Rectal smooth muscle tissue (tissue), 1 donor: ENCODE measurements around the gene FOXM1.
A peak's percentile ranks its signal among the peaks of the same experiment; 100 is the strongest.

ENCODE experiments used
- H3K27ac ChIP-seq: one replicate; pipeline ENCODE4 v1.7.0; 2013; ENCODE audit warnings: low read depth, low read length, inconsistent platforms
- H3K27me3 ChIP-seq: one replicate; pipeline ENCODE4 v1.7.0; 2013; ENCODE audit warnings: low read length; ENCODE audit not compliant: control insufficient read depth, insufficient read depth
- H3K36me3 ChIP-seq: one replicate; pipeline ENCODE4 v1.7.0; 2013; ENCODE audit warnings: low read length; ENCODE audit not compliant: control insufficient read depth, insufficient read depth
- H3K4me1 ChIP-seq: one replicate; pipeline ENCODE4 v1.7.0; 2013; ENCODE audit warnings: low read length; ENCODE audit not compliant: control insufficient read depth, insufficient read depth
- H3K4me3 ChIP-seq: one replicate; pipeline ENCODE4 v1.7.0; 2013; ENCODE audit warnings: low read length
- H3K9ac ChIP-seq: one replicate; pipeline ENCODE4 v1.7.0; 2013; ENCODE audit warnings: low read length

The FOXM1 gene

GRCh38 chr12:2832550-2833127 is 44.3 kb downstream of the FOXM1 start:
- Histone ChIP-seq H3K27me3 (no peaks in the 10 kb centered on the region), H3K9ac (no peak overlapping the region), H3K36me3 (peaks cover 6% of the 10 kb centered on the region), H3K27ac (no peak overlapping the region), H3K4me1 (peaks cover 8% of the 10 kb centered on the region), H3K4me3 (no peak overlapping the region)

- Histone ChIP-seq H3K4me3 (no peak overlapping the region), H3K4me1 (no peaks in the 10 kb centered on the region), H3K9ac (no peak overlapping the region), H3K36me3 (peaks cover 28% of the 10 kb centered on the region), H3K27me3 (no peaks in the 10 kb centered on the region), H3K27ac (no peak overlapping the region)
Observed at GRCh38 chr12:2829275-2829674, 47.7 kb downstream of the FOXM1 start.

- no peak overlapping the region for H3K27ac ChIP-seq
Observed at GRCh38 chr12:2826721-2827515, 50.1 kb downstream of the FOXM1 start.

GRCh38 chr12:2826036-2826435 is 50.9 kb downstream of the FOXM1 start:
- peaks cover 51% of the 10 kb centered on the region for H3K36me3 ChIP-seq
- H3K27ac ChIP-seq = no peak overlapping the region
- H3K9ac ChIP-seq = no peak overlapping the region
- no peak overlapping the region for H3K4me3 ChIP-seq
- no peaks in the 10 kb centered on the region for H3K27me3 ChIP-seq
- H3K4me1 ChIP-seq = no peaks in the 10 kb centered on the region

More at GRCh38 chr12:2826721-2827515, 50.1 kb downstream of the FOXM1 start:
- Histone ChIP-seq H3K36me3 (peaks cover 43% of the 10 kb centered on the region), H3K9ac (no peak overlapping the region), H3K4me3 (no peak overlapping the region), H3K27me3 (no peaks in the 10 kb centered on the region), H3K4me1 (no peaks in the 10 kb centered on the region)

- H3K4me3 ChIP-seq = no peak overlapping the region
- peaks cover 57% of the 10 kb centered on the region for H3K36me3 ChIP-seq
- H3K4me1 ChIP-seq = no peaks in the 10 kb centered on the region
- H3K27me3 ChIP-seq = no peaks in the 10 kb centered on the region
- H3K9ac ChIP-seq = no peak overlapping the region
- no peak overlapping the region for H3K27ac ChIP-seq
Observed at GRCh38 chr12:2825132-2825531, 51.8 kb downstream of the FOXM1 start.

- H3K4me1 ChIP-seq = no peaks in the 10 kb centered on the region
- peaks cover 59% of the 10 kb centered on the region for H3K36me3 ChIP-seq
- H3K27me3 ChIP-seq = no peaks in the 10 kb centered on the region
- H3K4me3 ChIP-seq = no peak overlapping the region
- no peak overlapping the region for H3K9ac ChIP-seq
- no peak overlapping the region for H3K27ac ChIP-seq
Observed at GRCh38 chr12:2824541-2824940, 52.4 kb downstream of the FOXM1 start.

- Histone ChIP-seq H3K36me3 (peaks cover 64% of the 10 kb centered on the region), H3K4me1 (no peaks in the 10 kb centered on the region), H3K27me3 (no peaks in the 10 kb centered on the region), H3K4me3 (no peak overlapping the region), H3K27ac (no peak overlapping the region), H3K9ac (no peak overlapping the region)
Observed at GRCh38 chr12:2823483-2823882, 53.5 kb downstream of the FOXM1 start.

GRCh38 chr12:2820432-2820831 is 56.5 kb downstream of the FOXM1 start:
- Histone ChIP-seq H3K27ac (no peak overlapping the region), H3K4me3 (no peak overlapping the region), H3K9ac (no peak overlapping the region), H3K4me1 (no peaks in the 10 kb centered on the region), H3K36me3 (peaks cover 61% of the 10 kb centered on the region), H3K27me3 (no peaks in the 10 kb centered on the region)

GRCh38 chr12:2819810-2820209 is 57.2 kb downstream of the FOXM1 start:
- H3K36me3 ChIP-seq = peaks cover 55% of the 10 kb centered on the region
- no peaks in the 10 kb centered on the region for H3K27me3 ChIP-seq
- no peak overlapping the region for H3K9ac ChIP-seq
- no peaks in the 10 kb centered on the region for H3K4me1 ChIP-seq
- H3K27ac ChIP-seq = no peak overlapping the region
- H3K4me3 ChIP-seq = no peak overlapping the region

- H3K9ac ChIP-seq = peak overlapping the region; percentile 19
- H3K27ac ChIP-seq = peak overlapping the region; percentile 86
- peak overlapping the region; percentile 75 for H3K4me3 ChIP-seq
- peaks cover 15% of the 10 kb centered on the region for H3K36me3 ChIP-seq
- no peaks in the 10 kb centered on the region for H3K27me3 ChIP-seq
- H3K4me1 ChIP-seq = peaks cover 6% of the 10 kb centered on the region
Observed at GRCh38 chr12:2813214-2814185, 63.5 kb downstream of the FOXM1 start.

GRCh38 chr12:2812290-2813213 is 64.4 kb downstream of the FOXM1 start, which contains the start of gene ITFG2:
ITFG2 (plus strand) TSS chr12:2812668; CDS start chr12:2812761, 93 bp downstream.
- peak within 1 kb of the TSS; percentile 86 for H3K27ac ChIP-seq
- H3K9ac ChIP-seq = peak within 1 kb of the TSS; percentile 50
- peak within 1 kb of the TSS; percentile 75 for H3K4me3 ChIP-seq
- peaks cover 5% of the 10 kb centered on the region for H3K36me3 ChIP-seq
- no peaks in the 10 kb centered on the region for H3K27me3 ChIP-seq
- peaks cover 6% of the 10 kb centered on the region for H3K4me1 ChIP-seq
